HCT116 (cell line): ENCODE data around the gene HECTD2. TPM values are rescaled to one million over a fixed set of nuclear protein-coding genes. Genes with fewer than 3 reads are reported as not detected.

ENCODE experiments used
- ATAC-seq: fragments of 200-7000 bp; cut with Tn5 transposase; 2 replicates; pipeline ENCODE4 v1.9.1; 2020; ENCODE audit warnings: mild to moderate bottlenecking, moderate library complexity
- BruUV-seq: library from RNA; stranded (reverse); fragments of 400-500 nt; replicated peaks from 2 replicates; lab custom pipeline; 2021; lab: Mats Ljungman, UMichigan
- CTCF ChIA-PET: fragments of 300-600 bp; sonication (Branson Sonifier 250); formaldehyde crosslinking; loops from one replicate; lab custom pipeline; 2021; ENCODE audit warnings: antibody characterized with exemption; lab: Charles Lee
- POLR2A ChIA-PET: fragments of 300-600, 350-600 bp; sonication (Branson Sonifier 250); formaldehyde crosslinking; loops from one replicate; lab custom pipeline; 2021; ENCODE audit warnings: antibody characterized with exemption; lab: Charles Lee
- RAD21 ChIA-PET, 2 experiments: fragments of 300-600 bp; sonication (Branson Sonifier 250); formaldehyde crosslinking; loops; one replicate each; lab custom pipeline; 2023; ENCODE audit warnings: low total read pairs in 2 of 2; ENCODE audit not compliant: uncharacterized antibody in 2 of 2, unreplicated experiment in 2 of 2, low non-redundant PET in 1 of 2; lab: Charles Lee
- DNase-seq: peaks from one replicate; pipeline ENCODE4 v3.0.0-alpha.2; 2010; ENCODE audit warnings: low read depth, low spot score
- H2AFZ ChIP-seq: fragments of 200-600 bp; shearing (Covaris generic), sonication (generic); 2 replicates; pipeline ENCODE4 v1.6.1; 2017; ENCODE audit warnings: low read depth, mixed run types, mixed read lengths, antibody characterized with exemption, low read length; ENCODE audit not compliant: poor library complexity, severe bottlenecking
- H3K27ac ChIP-seq: 2 replicates; pipeline ENCODE4 v1.5.1; 2012; ENCODE audit warnings: low read depth, low read length
- H3K27me3 ChIP-seq: fragments of 200-600 bp; sonication (generic); 2 replicates; pipeline ENCODE4 v1.6.1; 2016; ENCODE audit warnings: mixed run types, low read length, mixed read lengths; ENCODE audit not compliant: insufficient read depth
- H3K36me3 ChIP-seq, 2 experiments: fragments of 200-500 bp in 1 of 2; fragments of 200-600 bp in 1 of 2; sonication (Bioruptor generic) in 1 of 2; sonication (generic) in 1 of 2; 2 replicates each; pipeline versions ENCODE4 v1.5.1 to v1.6.1; 2014 to 2016; ENCODE audit warnings: low read length in 2 of 2, inconsistent platforms in 1 of 2, mixed read lengths in 1 of 2, mixed run types in 1 of 2; ENCODE audit not compliant: insufficient read depth in 2 of 2, control insufficient read depth in 1 of 2
- H3K4me1 ChIP-seq, 2 experiments: fragments of 200-600 bp in 1 of 2; sonication (generic) in 1 of 2; 2 replicates each; pipeline versions ENCODE4 v1.5.1 to v1.6.1; 2012 to 2017; ENCODE audit warnings: low read length in 2 of 2, inconsistent platforms in 1 of 2, mild to moderate bottlenecking in 1 of 2, mixed read lengths in 1 of 2, mixed run types in 1 of 2, moderate library complexity in 1 of 2; ENCODE audit not compliant: insufficient read depth in 2 of 2, control insufficient read depth in 1 of 2
- H3K4me2 ChIP-seq: fragments of 200-600 bp; sonication (generic); 2 replicates; pipeline ENCODE4 v1.6.1; 2017; ENCODE audit warnings: mixed run types, low read length, mixed read lengths
- H3K4me3 ChIP-seq, 2 experiments: fragments of 200-600 bp in 1 of 2; sonication (generic) in 1 of 2; replicated peaks in 1 of 2; 2 replicates each; pipeline ENCODE4 v1.5.1; 2011 to 2016; ENCODE audit warnings: low read length in 2 of 2, control low read depth in 1 of 2, low read depth in 1 of 2, mild to moderate bottlenecking in 1 of 2, mixed read lengths in 1 of 2, mixed run types in 1 of 2
- H3K79me2 ChIP-seq: fragments of 200-600 bp; sonication (generic); 2 replicates; pipeline ENCODE4 v1.6.1; 2017; ENCODE audit warnings: mild to moderate bottlenecking, mixed run types, low read length, moderate library complexity, mixed read lengths; ENCODE audit not compliant: insufficient read depth
- H3K9ac ChIP-seq: fragments of 200-600 bp; sonication (generic); 2 replicates; pipeline ENCODE4 v1.6.1; 2016; ENCODE audit warnings: low read length, mixed read lengths
- H3K9me2 ChIP-seq: fragments of 200-600 bp; sonication (generic), shearing (Covaris generic); 2 replicates; pipeline ENCODE4 v1.6.1; 2017; ENCODE audit warnings: mixed run types, mild to moderate bottlenecking, moderate library complexity; ENCODE audit not compliant: insufficient read depth
- H3K9me3 ChIP-seq, 2 experiments: fragments of 200-500 bp in 1 of 2; fragments of 200-600 bp in 1 of 2; sonication (Bioruptor generic) in 1 of 2; sonication (generic) in 1 of 2; 2 replicates each; pipeline ENCODE4 v1.6.1; 2014 to 2017; ENCODE audit warnings: low read length in 2 of 2, mixed read lengths in 2 of 2, inconsistent platforms in 1 of 2, low read depth in 1 of 2, mild to moderate bottlenecking in 1 of 2, mixed run types in 1 of 2, moderate library complexity in 1 of 2; ENCODE audit not compliant: control insufficient read depth in 1 of 2, insufficient read depth in 1 of 2
- H4K20me1 ChIP-seq: fragments of 200-600 bp; sonication (generic), shearing (Covaris generic); 2 replicates; pipeline ENCODE4 v1.6.1; 2017; ENCODE audit warnings: mixed run types, mild to moderate bottlenecking, moderate library complexity; ENCODE audit not compliant: insufficient read depth
- ATF3 ChIP-seq: IDR thresholded peaks from 2 replicates; pipeline ENCODE4 v1.6.1; 2012
- ELF1 ChIP-seq: IDR thresholded peaks from 2 replicates; pipeline ENCODE4 v1.6.1; 2012; ENCODE audit warnings: low read depth, borderline replicate concordance
- EZH2 ChIP-seq: fragments of 200-600 bp; sonication (generic); IDR thresholded peaks from 2 replicates; pipeline ENCODE4 v1.6.1; 2017; ENCODE audit warnings: antibody characterized with exemption, mixed run types
- JUND ChIP-seq: IDR thresholded peaks from 2 replicates; pipeline ENCODE4 v1.6.1; 2012
- POLR2A ChIP-seq: IDR thresholded peaks from 2 replicates; pipeline ENCODE4 v1.7.0; 2011; ENCODE audit warnings: borderline replicate concordance; ENCODE audit not compliant: insufficient read depth, insufficient read length; ENCODE audit errors: extremely low read depth
- REST ChIP-seq: IDR thresholded peaks from 2 replicates; pipeline ENCODE4 v1.6.1; 2012; ENCODE audit warnings: low read depth
- SIN3A ChIP-seq: IDR thresholded peaks from 2 replicates; pipeline ENCODE4 v1.6.1; 2012; ENCODE audit warnings: low read depth
- SRF ChIP-seq: IDR thresholded peaks from 2 replicates; pipeline ENCODE4 v1.6.1; 2012; ENCODE audit warnings: low read depth
- TCF7L2 ChIP-seq: IDR thresholded peaks from 2 replicates; pipeline ENCODE4 v1.7.0; 2011; ENCODE audit warnings: borderline replicate concordance, inconsistent platforms; ENCODE audit not compliant: insufficient read depth, insufficient read length; ENCODE audit errors: extremely low read depth
- YY1 ChIP-seq: IDR thresholded peaks from 2 replicates; pipeline ENCODE4 v1.6.1; 2011; ENCODE audit warnings: low read length, low read depth, moderate library complexity, mild to moderate bottlenecking; ENCODE audit not compliant: insufficient replicate concordance; ENCODE audit errors: extremely low read depth
- ZNF274 ChIP-seq: fragments of 200-500 bp; sonication (Bioruptor generic); IDR thresholded peaks from 2 replicates; pipeline ENCODE4 v1.6.1; 2014; ENCODE audit warnings: mild to moderate bottlenecking, low read depth, low read length, inconsistent platforms
- intact Hi-C: fragments of 100-400 bp; cut with micrococcal nuclease; formaldehyde crosslinking; loops from 2 replicates; pipeline ENCODE4 v1.10.0; 2022
- total RNA-seq: library from RNA; stranded (reverse); gene quantifications from one replicate; pipeline ENCODE4 v1.2.1, GENCODE V29; 2021; ENCODE audit not compliant: unreplicated experiment
- TF ChIP-seq, protein P1 (sequence below), 3 experiments: fragments of 200-600 bp in 1 of 3; sonication (generic) in 1 of 3; IDR thresholded peaks in 2 of 3; conservative IDR thresholded peaks in 1 of 3; 2 replicates each; pipeline ENCODE4 v1.5.1; 2012 to 2017; ENCODE audit warnings: low read depth in 2 of 3, low read length in 2 of 3, antibody characterized with exemption in 1 of 3, borderline replicate concordance in 1 of 3, control low read depth in 1 of 3, mild to moderate bottlenecking in 1 of 3, mixed read lengths in 1 of 3, mixed run types in 1 of 3, moderate library complexity in 1 of 3; ENCODE audit not compliant: insufficient read depth in 1 of 3

The HECTD2 gene
- total RNA-seq, 1 experiment from 2014 or later, result 3.0 TPM

GRCh38 chr10:91550021-91550420 is 139.9 kb downstream of the HECTD2 start:
- TF ChIP-seq JUND (no peak), ATF3 (no peak), ZNF274 (no peak), SIN3A (no peak), EZH2 (no peak), ELF1 (no peak)
- TF ChIP-seq, all 23 proteins: peak for 0
- CTCF ChIA-PET, result interaction anchor here (0.8 kb wide), 1 partner anchor 9 kb away, joined by 3 read pairs; no protein-coding TSS in a partner anchor

DNA sequence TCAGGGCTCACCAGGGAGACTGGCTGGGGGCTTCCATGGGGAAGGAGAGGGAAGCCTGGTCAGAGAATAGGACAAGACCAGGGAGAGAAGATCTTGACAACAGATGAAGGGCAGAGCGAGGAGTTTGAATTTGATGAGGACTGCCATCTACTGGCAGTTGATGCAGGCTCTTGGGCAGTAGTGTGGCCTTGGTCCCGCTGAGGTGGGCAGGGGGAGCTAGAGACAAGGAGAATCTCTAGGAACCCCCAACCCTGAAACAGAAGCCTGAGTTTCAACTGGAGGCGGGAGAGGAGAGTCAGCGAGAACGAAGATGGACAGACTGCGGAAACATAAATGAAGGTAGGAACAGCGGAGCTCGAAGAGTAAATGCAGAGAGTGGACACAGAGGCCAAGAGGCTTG is 141.7 kb downstream of the HECTD2 start:
- Histone ChIP-seq H3K4me2 (no peak overlapping the region), H3K27me3 (no peaks in the 10 kb centered on the region), H3K9ac (no peak overlapping the region), H4K20me1 (no peaks in the 10 kb centered on the region), H3K9me3 (no peaks in the 10 kb centered on the region), H3K4me1 (no peaks in the 10 kb centered on the region), H2AFZ (no peak overlapping the region), H3K27ac (no peak overlapping the region), H3K4me3 (no peak overlapping the region), H3K9me2 (no peaks in the 10 kb centered on the region), H3K36me3 (no peaks in the 10 kb centered on the region), H3K79me2 (no peaks in the 10 kb centered on the region)
- BruUV-seq, result no TSS peak
- DNase-seq (peak; percentile 16), ATAC-seq (peak; percentile 84)
- CTCF ChIA-PET, result interaction anchor here (0.6 to 2.1 kb wide), 14 partner anchors 15 to 672 kb away, joined by 3 to 22 read pairs (median 4); partner anchors contain the start of gene PPP1R3C
- RAD21 ChIA-PET, result interaction anchor here (0.7 to 1.8 kb wide), 3 partner anchors 84 to 253 kb away, joined by 3 to 9 read pairs (median 3); no protein-coding TSS in a partner anchor
- intact Hi-C loops, result loop anchor here (1.0 to 5.0 kb wide), 5 partner anchors 83 to 360 kb away; no protein-coding TSS in a partner anchor
- POLR2A ChIA-PET, result interaction anchor here (0.6 to 1.5 kb wide), 2 partner anchors 253 to 255 kb away, joined by 3 to 4 read pairs; no protein-coding TSS in a partner anchor
- no peak for TF ChIP-seq YY1
- no peak for TF ChIP-seq ZNF274
- no peak for TF ChIP-seq POLR2A
- TF ChIP-seq TCF7L2, result no peak
- no peak for TF ChIP-seq SRF
- no peak for TF ChIP-seq ELF1
- TF ChIP-seq REST, result no peak
- TF ChIP-seq, protein P1, sequence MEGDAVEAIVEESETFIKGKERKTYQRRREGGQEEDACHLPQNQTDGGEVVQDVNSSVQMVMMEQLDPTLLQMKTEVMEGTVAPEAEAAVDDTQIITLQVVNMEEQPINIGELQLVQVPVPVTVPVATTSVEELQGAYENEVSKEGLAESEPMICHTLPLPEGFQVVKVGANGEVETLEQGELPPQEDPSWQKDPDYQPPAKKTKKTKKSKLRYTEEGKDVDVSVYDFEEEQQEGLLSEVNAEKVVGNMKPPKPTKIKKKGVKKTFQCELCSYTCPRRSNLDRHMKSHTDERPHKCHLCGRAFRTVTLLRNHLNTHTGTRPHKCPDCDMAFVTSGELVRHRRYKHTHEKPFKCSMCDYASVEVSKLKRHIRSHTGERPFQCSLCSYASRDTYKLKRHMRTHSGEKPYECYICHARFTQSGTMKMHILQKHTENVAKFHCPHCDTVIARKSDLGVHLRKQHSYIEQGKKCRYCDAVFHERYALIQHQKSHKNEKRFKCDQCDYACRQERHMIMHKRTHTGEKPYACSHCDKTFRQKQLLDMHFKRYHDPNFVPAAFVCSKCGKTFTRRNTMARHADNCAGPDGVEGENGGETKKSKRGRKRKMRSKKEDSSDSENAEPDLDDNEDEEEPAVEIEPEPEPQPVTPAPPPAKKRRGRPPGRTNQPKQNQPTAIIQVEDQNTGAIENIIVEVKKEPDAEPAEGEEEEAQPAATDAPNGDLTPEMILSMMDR (IDR thresholded peaks at IDR 0.05 in 2 of 3, conservative IDR thresholded peaks at IDR 0.05 in 1 of 3; ENCODE audit: borderline replicate concordance in 1 of 3, insufficient read depth in 1 of 3, low read depth in 2 of 3, low read length in 2 of 3), result peak; percentile 62 to 97 (median 71)
- no peak for TF ChIP-seq SIN3A
- TF ChIP-seq EZH2, result no peak

More at GRCh38 chr10:91550021-91550420, 139.9 kb downstream of the HECTD2 start:
- DNase-seq (no peak), ATAC-seq (no peak)
- H3K27ac ChIP-seq, result no peak overlapping the region
- H3K27me3 ChIP-seq, result no peaks in the 10 kb centered on the region
- H3K36me3 ChIP-seq, result no peaks in the 10 kb centered on the region
- H3K9me3 ChIP-seq, result no peaks in the 10 kb centered on the region
- H2AFZ ChIP-seq, result no peak overlapping the region
- H3K9me2 ChIP-seq, result no peaks in the 10 kb centered on the region
- intact Hi-C loops, result loop anchor here (5.0 kb wide), 1 partner anchor 362 kb away; no protein-coding TSS in a partner anchor
- ChIA-PET POLR2A (no interaction called here), RAD21 (no interaction called here)
- H3K79me2 ChIP-seq, result no peaks in the 10 kb centered on the region
- no peak overlapping the region for H3K4me2 ChIP-seq
- H3K9ac ChIP-seq, result no peak overlapping the region
- H3K4me3 ChIP-seq, result no peak overlapping the region
- H4K20me1 ChIP-seq, result no peaks in the 10 kb centered on the region
- no TSS peak for BruUV-seq
- H3K4me1 ChIP-seq, result no peaks in the 10 kb centered on the region
